ENCODE data around the gene MAN2C1.
"Not testable (repeated sequence)": the region's sequence is repeated elsewhere in the genome, so short reads cannot be mapped to it uniquely, and the experiment has no call there.

Gene MAN2C1

GRCh38 chr15:75329571-75329970 is 38.8 kb downstream of the MAN2C1 start:
- H3K4me3 ChIP-seq (ENCODE audit: low read depth, low read length) = no peak overlapping the region
- no peak for TF ChIP-seq CTCF (IDR thresholded peaks at IDR 0.05; ENCODE audit: borderline replicate concordance, insufficient read depth, low read depth, low read length)

GRCh38 chr15:75328493-75329314 is 39.7 kb downstream of the MAN2C1 start:
- no peak overlapping the region for H3K4me3 ChIP-seq (ENCODE audit: low read depth, low read length)
- no peak for TF ChIP-seq CTCF (IDR thresholded peaks at IDR 0.05; ENCODE audit: borderline replicate concordance, insufficient read depth, low read depth, low read length)

- H3K4me3 ChIP-seq (ENCODE audit: low read depth, low read length) = no peak overlapping the region
- TF ChIP-seq CTCF (IDR thresholded peaks at IDR 0.05; ENCODE audit: borderline replicate concordance, insufficient read depth, low read depth, low read length) = no peak
These were observed 40.9 kb downstream of the MAN2C1 start for GRCh38 chr15:75327491-75327890.

- H3K4me3 ChIP-seq (ENCODE audit: low read depth, low read length) = no peak overlapping the region
- no peak for TF ChIP-seq CTCF (IDR thresholded peaks at IDR 0.05; ENCODE audit: borderline replicate concordance, insufficient read depth, low read depth, low read length)
These were observed 41.4 kb downstream of the MAN2C1 start for GRCh38 chr15:75327005-75327404.

- no peak overlapping the region for H3K4me3 ChIP-seq (ENCODE audit: low read depth, low read length)
- TF ChIP-seq CTCF (IDR thresholded peaks at IDR 0.05; ENCODE audit: borderline replicate concordance, insufficient read depth, low read depth, low read length) = no peak
These were observed 42.5 kb downstream of the MAN2C1 start for GRCh38 chr15:75325922-75326321.

- no peak for TF ChIP-seq CTCF (IDR thresholded peaks at IDR 0.05; ENCODE audit: borderline replicate concordance, insufficient read depth, low read depth, low read length)
- no peak overlapping the region for H3K4me3 ChIP-seq (ENCODE audit: low read depth, low read length)
These were observed 46.7 kb downstream of the MAN2C1 start for GRCh38 chr15:75321711-75322110.

- H3K4me3 ChIP-seq (ENCODE audit: low read depth, low read length) = not testable (repeated sequence)
These were observed 49.0 kb downstream of the MAN2C1 start for GRCh38 chr15:75319231-75319897.

All from GM12875 (cell line).